HG02884 (cell line): ENCODE data around the gene MACIR.

Experiments used
- ATAC-seq: cut with Tn5 transposase; IDR thresholded peaks from one replicate; pipeline ENCODE4 v1.9.1; 2021; ENCODE audit warnings: mild to moderate bottlenecking, moderate library complexity; ENCODE audit not compliant: unreplicated experiment

MACIR gene

GRCh38 chr5:103289024-103289423 lies 30.5 kb downstream of the MACIR start:
- no peak for ATAC-seq

- ATAC-seq, result no peak
These were observed 32.3 kb downstream of the MACIR start for GRCh38 chr5:103290846-103291245.

- no peak for ATAC-seq
These were observed 33.0 kb downstream of the MACIR start for GRCh38 chr5:103291606-103292005.

- no peak for ATAC-seq
These were observed 34.5 kb downstream of the MACIR start for GRCh38 chr5:103293099-103293498.

GRCh38 chr5:103293719-103294118 lies 35.2 kb downstream of the MACIR start:
- ATAC-seq, result no peak

- no peak for ATAC-seq
These were observed 36.3 kb downstream of the MACIR start for GRCh38 chr5:103294906-103295305.

- no peak for ATAC-seq
These were observed 36.9 kb downstream of the MACIR start for GRCh38 chr5:103295424-103295823.

- no peak for ATAC-seq
These were observed 37.3 kb downstream of the MACIR start for GRCh38 chr5:103295871-103296270.

- no peak for ATAC-seq
These were observed 39.6 kb downstream of the MACIR start for GRCh38 chr5:103298117-103298516.

GRCh38 chr5:103298607-103299188 lies 40.1 kb downstream of the MACIR start:
- no peak for ATAC-seq

GRCh38 chr5:103305809-103306208 lies 47.2 kb downstream of the MACIR start:
- no peak for ATAC-seq

- no peak for ATAC-seq
These were observed 48.9 kb downstream of the MACIR start for GRCh38 chr5:103307470-103307869.

GRCh38 chr5:103308774-103309173 lies 50.2 kb downstream of the MACIR start:
- ATAC-seq, result no peak

GRCh38 chr5:103313056-103313455 lies 54.5 kb downstream of the MACIR start:
- no peak for ATAC-seq

GRCh38 chr5:103315455-103315854 lies 56.9 kb downstream of the MACIR start:
- ATAC-seq, result no peak

- no peak for ATAC-seq
These were observed 68.9 kb downstream of the MACIR start for GRCh38 chr5:103327451-103327850.

- no peak for ATAC-seq
These were observed 69.3 kb downstream of the MACIR start for GRCh38 chr5:103327893-103328292.
